LoVo (cell line): ENCODE measurements around the gene GPM6B.
"Not testable (repeated sequence)": the region's sequence is repeated elsewhere in the genome, so short reads cannot be mapped to it uniquely, and the experiment has no call there.

ENCODE experiments used
- DNase-seq: peaks from one replicate; pipeline ENCODE4 v3.0.0-alpha.2; 2016; ENCODE audit warnings: low spot score

The GPM6B gene

GRCh38 chrX:13724878-13725277 is 92.0 kb downstream of the GPM6B start:
- DNase-seq: not testable (repeated sequence)

GRCh38 chrX:13721819-13722519 is 94.9 kb downstream of the GPM6B start:
- DNase-seq: no peak

GRCh38 chrX:13721371-13721770 is 95.5 kb downstream of the GPM6B start:
- no peak for DNase-seq
